HG02759 (cell line): ENCODE measurements around the gene LY6G6D.

Experiments
- ATAC-seq: cut with Tn5 transposase; IDR thresholded peaks from one replicate; pipeline ENCODE4 v1.9.1; 2021; ENCODE audit warnings: mild to moderate bottlenecking, moderate library complexity; ENCODE audit not compliant: unreplicated experiment

LY6G6D gene

DNA sequence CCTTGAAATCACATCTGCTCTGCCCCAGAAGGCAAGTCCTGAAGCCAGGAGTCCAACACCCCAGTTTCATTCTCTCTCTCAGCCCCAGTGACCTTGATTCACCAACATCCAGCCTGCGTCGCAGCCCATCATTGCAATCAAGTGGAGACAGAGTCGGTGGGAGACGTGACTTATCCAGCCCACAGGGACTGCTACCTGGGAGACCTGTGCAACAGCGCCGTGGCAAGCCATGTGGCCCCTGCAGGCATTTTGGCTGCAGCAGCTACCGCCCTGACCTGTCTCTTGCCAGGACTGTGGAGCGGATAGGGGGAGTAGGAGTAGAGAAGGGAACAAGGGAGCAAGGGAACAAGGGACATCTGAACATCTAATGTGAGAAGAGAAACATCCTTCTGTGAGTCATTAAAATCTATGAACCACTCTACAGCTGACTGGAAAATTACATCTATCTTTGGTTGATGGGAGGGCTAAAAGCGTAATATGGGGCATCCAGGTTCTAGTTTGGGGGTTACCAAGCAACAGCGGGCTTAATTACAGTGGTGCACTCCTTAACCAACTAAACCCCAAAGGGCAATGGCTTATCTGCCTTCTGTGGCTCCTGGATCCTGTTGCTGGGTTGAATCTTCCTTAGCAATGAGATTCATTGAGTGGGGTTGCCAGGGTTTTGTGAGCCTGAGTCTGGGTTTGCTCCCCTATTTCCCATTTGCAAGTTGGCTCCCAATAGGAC lies 2.5 kb downstream of the LY6G6D start:
- no peak for ATAC-seq

- ATAC-seq: no peak
These were observed 3.1 kb downstream of the LY6G6D start for GRCh38 chr6:31718265-31718664.

- no peak for ATAC-seq
These were observed 3.9 kb downstream of the LY6G6D start for GRCh38 chr6:31719001-31719400.

- no peak for ATAC-seq
These were observed 5.1 kb downstream of the LY6G6D start for GRCh38 chr6:31720196-31720770.

- ATAC-seq: no peak
These were observed 6.3 kb downstream of the LY6G6D start, which contains the start of gene LY6G6C for GRCh38 chr6:31721351-31722020. Gene LY6G6C (minus strand): TSS chr6:31721746. CDS start chr6:31721679, 67 bp downstream.

GRCh38 chr6:31722173-31722572 lies 7.0 kb downstream of the LY6G6D start:
- no peak for ATAC-seq

DNA sequence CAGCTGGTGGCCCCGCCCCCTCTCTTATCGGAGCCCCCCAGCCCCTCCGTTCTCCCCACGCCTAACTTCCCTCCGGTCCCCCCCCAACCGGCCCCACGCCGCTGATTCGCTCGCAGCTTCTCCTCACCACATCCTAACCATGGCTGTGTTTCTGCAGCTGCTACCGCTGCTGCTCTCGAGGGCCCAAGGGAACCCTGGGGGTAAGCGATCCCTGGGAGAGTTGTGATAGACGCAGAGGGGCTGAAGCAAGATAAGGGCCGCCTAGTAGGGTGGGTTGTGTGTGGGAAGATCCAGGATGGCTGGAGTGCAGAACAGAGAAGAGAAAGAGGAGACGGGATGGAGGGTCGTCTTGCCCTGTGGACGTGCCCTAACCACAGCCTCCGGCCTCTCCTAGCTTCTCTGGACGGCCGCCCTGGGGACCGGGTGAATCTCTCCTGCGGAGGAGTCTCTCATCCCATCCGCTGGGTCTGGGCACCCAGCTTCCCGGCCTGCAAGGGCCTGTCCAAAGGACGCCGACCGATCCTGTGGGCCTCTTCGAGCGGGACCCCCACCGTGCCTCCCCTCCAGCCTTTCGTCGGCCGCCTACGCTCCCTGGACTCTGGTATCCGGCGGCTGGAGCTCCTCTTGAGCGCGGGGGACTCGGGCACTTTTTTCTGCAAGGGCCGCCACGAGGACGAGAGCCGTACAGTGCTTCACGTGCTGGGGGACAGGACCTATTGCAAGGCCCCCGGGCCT lies 8.3 kb downstream of the LY6G6D start, which contains the start of gene MPIG6B:
TSS of gene MPIG6B (plus strand) at position 129 of the 735 bp plus-strand sequence. CDS start at position 140, 11 bp downstream.
- ATAC-seq: no peak

DNA sequence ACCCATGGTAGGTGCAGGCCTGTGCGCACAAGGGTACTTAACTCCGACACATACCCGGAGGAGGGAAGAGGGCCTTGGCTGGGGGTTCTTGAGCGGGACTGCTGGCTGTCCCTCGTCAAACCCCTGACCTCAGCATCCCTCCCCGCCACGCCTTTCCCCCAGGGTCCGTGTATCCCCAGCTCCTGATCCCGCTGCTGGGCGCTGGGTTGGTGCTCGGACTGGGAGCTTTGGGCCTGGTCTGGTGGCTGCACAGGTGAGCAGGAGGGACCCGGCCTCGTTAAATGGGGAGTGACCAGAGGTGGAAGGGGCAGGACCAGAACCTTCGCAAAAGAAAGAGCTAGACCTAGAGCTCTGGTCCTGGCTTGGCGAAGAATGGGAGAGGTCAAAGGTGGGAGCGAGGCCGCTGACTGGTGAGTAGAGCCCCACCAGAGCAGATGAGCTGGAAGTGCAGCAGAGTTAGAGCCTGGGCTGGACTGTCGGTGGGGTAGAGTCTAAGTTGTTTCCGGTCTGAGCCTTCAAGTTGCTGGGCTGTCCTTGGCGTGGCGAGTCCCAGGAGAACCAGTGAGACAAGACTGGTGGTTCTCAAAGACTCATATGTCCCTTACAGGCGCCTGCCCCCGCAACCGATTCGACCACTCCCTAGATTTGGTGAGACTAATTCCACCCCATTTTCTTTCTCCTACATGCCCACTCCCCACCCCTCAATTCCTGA lies 9.0 kb downstream of the LY6G6D start:
- no peak for ATAC-seq

- ATAC-seq: no peak
These were observed 10.6 kb downstream of the LY6G6D start for GRCh38 chr6:31725502-31726350.

- ATAC-seq: peak; percentile 65
These were observed 12.0 kb downstream of the LY6G6D start for GRCh38 chr6:31727034-31727716.

DNA sequence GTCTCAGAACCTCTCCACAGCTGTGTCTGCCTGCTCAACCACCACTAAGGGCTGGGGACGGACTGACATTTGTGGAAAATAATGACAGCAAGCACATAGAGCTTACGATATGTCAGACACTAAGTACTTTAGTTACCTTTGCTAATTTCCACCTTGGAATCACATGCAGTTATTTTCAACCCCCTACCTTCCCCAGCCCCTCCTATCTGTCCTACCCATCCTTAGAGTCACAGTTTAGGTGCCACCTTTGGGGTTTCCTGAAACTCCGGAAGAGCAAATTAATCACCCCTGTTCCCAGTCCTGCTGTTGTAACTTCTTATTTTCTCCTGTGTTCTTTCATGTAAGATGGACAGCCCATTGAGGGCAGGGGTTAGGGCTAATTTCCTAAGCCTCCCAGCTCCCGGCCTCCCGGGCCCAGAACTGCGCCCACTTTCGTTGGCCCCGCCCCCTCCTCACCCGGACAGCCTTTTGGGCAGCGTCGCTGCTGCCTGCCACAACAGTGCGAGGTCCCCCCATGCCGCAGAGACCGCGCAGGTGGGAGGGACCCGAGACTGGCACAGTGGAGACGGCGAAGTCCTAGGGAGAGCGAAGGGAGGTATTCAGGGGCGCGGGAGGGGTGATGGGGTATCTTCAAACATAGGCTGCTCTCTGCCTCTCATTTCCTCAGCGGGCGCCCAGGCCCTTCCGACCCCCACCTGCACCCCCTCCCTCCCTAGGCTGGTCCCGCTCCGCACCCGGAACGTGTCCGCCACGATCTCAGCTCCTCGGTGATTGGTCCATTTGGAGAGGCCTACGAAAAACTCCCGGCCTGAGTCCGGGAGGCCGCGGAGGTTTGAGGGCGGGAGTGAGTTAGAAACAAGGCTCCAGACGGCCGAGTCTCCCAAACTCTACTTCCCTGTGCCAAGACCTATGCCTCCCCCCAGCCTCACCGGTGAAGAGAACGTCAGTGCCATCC lies 12.8 kb downstream of the LY6G6D start:
- no peak for ATAC-seq

- peak; percentile 12 for ATAC-seq
These were observed 13.8 kb downstream of the LY6G6D start, which contains the start of gene DDAH2 for GRCh38 chr6:31728767-31729514. Gene DDAH2 (minus strand): TSS chr6:31729299. CDS start chr6:31729161, 138 bp downstream.

DNA sequence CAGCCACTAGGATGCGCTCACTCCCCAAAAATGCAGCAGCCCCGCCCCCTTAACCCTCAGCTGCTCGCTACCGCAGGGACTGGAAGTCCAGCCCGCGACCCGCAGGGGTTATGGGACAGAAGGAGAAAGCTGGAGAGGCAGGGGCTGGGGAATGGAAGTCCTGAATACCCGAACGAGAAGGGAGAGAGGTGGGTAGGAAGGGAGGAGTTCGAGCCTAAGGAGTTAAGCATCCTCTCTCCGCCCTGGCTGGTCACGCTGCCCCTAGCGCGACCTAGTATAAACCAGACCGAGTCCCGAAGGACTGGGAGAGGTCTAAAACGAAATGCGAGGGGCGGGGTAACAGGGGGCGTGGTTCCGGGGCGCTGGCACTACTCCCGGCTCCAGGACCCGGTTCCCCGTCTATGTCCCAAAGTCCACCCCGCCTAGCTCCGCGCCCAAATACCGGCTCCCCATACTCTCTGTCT lies 14.4 kb downstream of the LY6G6D start:
- peak; percentile 49 for ATAC-seq

- peak; percentile 45 for ATAC-seq
These were observed 15.0 kb downstream of the LY6G6D start for GRCh38 chr6:31729979-31730630.

DNA sequence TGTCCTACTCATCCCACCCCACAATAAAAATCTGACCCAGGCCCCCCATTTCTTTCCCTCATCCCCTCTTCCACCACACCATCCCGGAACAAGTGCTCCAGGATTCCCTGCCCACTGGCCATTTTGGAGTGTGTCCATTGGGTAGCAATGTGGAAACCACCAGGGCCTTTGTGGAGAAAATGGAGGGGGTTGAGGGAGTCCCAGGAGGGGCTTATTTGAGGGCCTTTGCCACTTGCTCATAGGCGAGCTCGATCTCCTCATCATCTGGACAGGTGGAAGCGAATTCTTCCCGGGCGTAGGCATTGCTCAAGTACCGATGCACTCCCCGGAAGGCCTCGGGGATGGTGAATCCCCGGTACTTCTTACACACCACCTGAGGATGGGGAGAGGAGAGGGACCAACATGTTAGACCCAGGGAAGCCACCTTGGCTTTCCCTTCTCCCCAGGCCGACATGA lies 15.5 kb downstream of the LY6G6D start:
- ATAC-seq: no peak

GRCh38 chr6:31732029-31732428 lies 16.9 kb downstream of the LY6G6D start:
- ATAC-seq: no peak
